SK-N-SH (cell line): ENCODE measurements around the gene NMT2. TPM values are rescaled to one million over a fixed set of nuclear protein-coding genes. Genes with fewer than 3 reads are reported as not detected.

Source experiments
- CTCF ChIA-PET: fragments of 300-600, 350-600 bp; formaldehyde crosslinking; extraction: SDS; loops from one replicate; lab custom pipeline; 2021; lab: Yijun Ruan, JAX
- POLR2A ChIA-PET: fragments of 350-600 bp; sonication (Branson Sonifier 250); formaldehyde crosslinking; extraction: SDS; loops from one replicate; lab custom pipeline; 2020; ENCODE audit warnings: antibody characterized with exemption, inconsistent platforms; lab: Yijun Ruan, JAX
- DNase-seq: peaks from one replicate; pipeline ENCODE4 v3.0.0; 2012
- H2AFZ ChIP-seq: fragments of 200-600 bp; sonication (generic); 2 replicates; pipeline ENCODE4 v1.8.1; 2016; ENCODE audit warnings: antibody characterized with exemption, mild to moderate bottlenecking, low read depth
- H3F3A ChIP-seq: fragments of 200-600 bp; sonication (generic); replicated peaks from 2 replicates; pipeline ENCODE3; 2016; ENCODE audit warnings: antibody characterized with exemption, mild to moderate bottlenecking; ENCODE audit not compliant: insufficient read depth
- H3K27ac ChIP-seq, 2 experiments: fragments of 200-500 bp in 1 of 2; fragments of 200-600 bp in 1 of 2; sonication (Bioruptor generic) in 1 of 2; sonication (generic), shearing (Covaris generic) in 1 of 2; 2 replicates each; pipeline versions ENCODE4 v1.5.1 to v1.6.1; 2014 to 2016; ENCODE audit warnings: low read depth in 2 of 2, inconsistent platforms in 1 of 2, low read length in 1 of 2, mild to moderate bottlenecking in 1 of 2, mixed read lengths in 1 of 2
- H3K27me3 ChIP-seq: fragments of 200-600 bp; sonication (generic), shearing (Covaris generic); 2 replicates; pipeline ENCODE4 v1.6.1; 2016; ENCODE audit warnings: mixed run types; ENCODE audit not compliant: insufficient read depth
- H3K36me3 ChIP-seq, 2 experiments: fragments of 200-500 bp in 1 of 2; fragments of 200-600 bp in 1 of 2; sonication (Bioruptor generic) in 1 of 2; sonication (generic) in 1 of 2; replicated peaks in 1 of 2; 2 replicates each; pipeline versions ENCODE3 to v1.5.1; 2014 to 2016; ENCODE audit warnings: low read length in 1 of 2, mild to moderate bottlenecking in 1 of 2; ENCODE audit not compliant: insufficient read depth in 2 of 2, control insufficient read depth in 1 of 2
- H3K4me1 ChIP-seq, 2 experiments: fragments of 200-500 bp in 1 of 2; fragments of 200-600 bp in 1 of 2; sonication (Bioruptor generic) in 1 of 2; sonication (generic), shearing (Covaris generic) in 1 of 2; 2 replicates each; pipeline versions ENCODE4 v1.5.1 to v1.6.1; 2014 to 2016; ENCODE audit warnings: low read depth in 1 of 2, low read length in 1 of 2, mixed run types in 1 of 2; ENCODE audit not compliant: insufficient read depth in 2 of 2, control insufficient read depth in 1 of 2
- H3K4me2 ChIP-seq: fragments of 200-600 bp; sonication (generic), shearing (Covaris generic); 2 replicates; pipeline ENCODE4 v1.6.1; 2017; ENCODE audit warnings: mixed run types
- H3K4me3 ChIP-seq, 2 experiments: fragments of 200-500 bp in 1 of 2; fragments of 200-600 bp in 1 of 2; sonication (Bioruptor generic) in 1 of 2; sonication (generic), shearing (Covaris generic) in 1 of 2; 2 replicates each; pipeline versions ENCODE4 v1.5.1 to v1.8.1; 2014 to 2016; ENCODE audit warnings: low read depth in 2 of 2, inconsistent platforms in 1 of 2, low read length in 1 of 2, mild to moderate bottlenecking in 1 of 2, mixed read lengths in 1 of 2, moderate library complexity in 1 of 2
- H3K79me2 ChIP-seq: fragments of 200-600 bp; sonication (generic); 2 replicates; pipeline ENCODE4 v1.8.1; 2017; ENCODE audit warnings: mild to moderate bottlenecking; ENCODE audit not compliant: insufficient read depth
- H3K9ac ChIP-seq: fragments of 200-600 bp; sonication (generic); 2 replicates; pipeline ENCODE4 v1.6.1; 2017; ENCODE audit warnings: mixed run types
- H3K9me2 ChIP-seq: fragments of 200-600 bp; sonication (generic); 2 replicates; pipeline ENCODE4 v1.6.1; 2017; ENCODE audit warnings: mixed run types
- H3K9me3 ChIP-seq: fragments of 200-600 bp; sonication (generic); 2 replicates; pipeline ENCODE4 v1.6.1; 2017; ENCODE audit warnings: mixed run types, mild to moderate bottlenecking, moderate library complexity
- H4K20me1 ChIP-seq: fragments of 200-600 bp; sonication (generic); 2 replicates; pipeline ENCODE4 v1.6.1; 2017; ENCODE audit warnings: mild to moderate bottlenecking, mixed run types; ENCODE audit not compliant: insufficient read depth
- CHD2 ChIP-seq: fragments of 150-350 bp; IDR thresholded peaks from 2 replicates; pipeline ENCODE4 v1.6.1; 2018; ENCODE audit warnings: low read length; ENCODE audit not compliant: partially characterized antibody
- IRF3 ChIP-seq: fragments of 150-350 bp; IDR thresholded peaks from 2 replicates; pipeline ENCODE4 v1.6.1; 2016; ENCODE audit warnings: mild to moderate bottlenecking, low read depth, low read length
- JUND ChIP-seq: IDR thresholded peaks from 2 replicates; pipeline ENCODE4 v1.4.0; 2012
- MEF2A ChIP-seq: IDR thresholded peaks from 2 replicates; pipeline ENCODE4 v1.4.0; 2012; ENCODE audit warnings: low read depth, borderline replicate concordance
- MXI1 ChIP-seq: IDR thresholded peaks from 2 replicates; pipeline ENCODE4 v1.6.1; 2012; ENCODE audit warnings: mild to moderate bottlenecking, low read depth, low read length, improper control_type of control experiment
- NRF1 ChIP-seq: IDR thresholded peaks from 2 replicates; pipeline ENCODE4 v1.6.1; 2012; ENCODE audit warnings: low read depth, mild to moderate bottlenecking, low read length
- POLR2AphosphoS5 ChIP-seq: IDR thresholded peaks from 2 replicates; pipeline ENCODE4 v1.6.1; 2012; ENCODE audit warnings: low read depth, low read length
- RXRA ChIP-seq: IDR thresholded peaks from 2 replicates; pipeline ENCODE4 v1.4.0; 2012; ENCODE audit warnings: low read depth, mild to moderate bottlenecking, borderline replicate concordance
- SIN3A ChIP-seq: IDR thresholded peaks from 2 replicates; pipeline ENCODE4 v1.6.1; 2012; ENCODE audit warnings: low read depth, mild to moderate bottlenecking, low read length, moderate library complexity, borderline replicate concordance
- SMC3 ChIP-seq: IDR thresholded peaks from 2 replicates; pipeline ENCODE4 v1.6.1; 2012; ENCODE audit warnings: low read depth, low read length, improper control_type of control experiment
- TAF1 ChIP-seq: IDR thresholded peaks from 2 replicates; pipeline ENCODE4 v1.6.1; 2012; ENCODE audit warnings: low read depth, mild to moderate bottlenecking, low read length, moderate library complexity, borderline replicate concordance
- TCF12 ChIP-seq: IDR thresholded peaks from 2 replicates; pipeline ENCODE4 v1.4.0; 2012
- WGBS: methylation state at CpG from one replicate; pipeline ENCODE4 v1.1.6; 2017; ENCODE audit warnings: low lambda C conversion rate; 5-methylcytosine and 5-hydroxymethylcytosine counted together
- polyA plus RNA-seq, 3 experiments: library from polyadenylated mRNA; depleted of rRNA; stranded (reverse); fragments of >200 nt; gene quantifications; 2 replicates each; pipeline ENCODE4 v1.2.3, GENCODE V29; 2012
- TF ChIP-seq, protein P1 (sequence below): fragments of 200-600 bp; sonication (generic); IDR thresholded peaks from 2 replicates; pipeline ENCODE4 v1.6.1; 2017; ENCODE audit warnings: antibody characterized with exemption, mild to moderate bottlenecking, moderate library complexity
- TF ChIP-seq, protein P2 (sequence below): IDR thresholded peaks from 2 replicates; pipeline ENCODE4 v1.6.1; 2012; ENCODE audit warnings: mild to moderate bottlenecking, low read depth, low read length, moderate library complexity

Gene NMT2
- polyA plus RNA-seq, 1 of the 3 experiments (the other 2 are of a cell fraction) = 25.9 TPM

GRCh38 chr10:15158972-15159371 is 9.5 kb downstream of the NMT2 start (continued):
- TF ChIP-seq, protein P1, sequence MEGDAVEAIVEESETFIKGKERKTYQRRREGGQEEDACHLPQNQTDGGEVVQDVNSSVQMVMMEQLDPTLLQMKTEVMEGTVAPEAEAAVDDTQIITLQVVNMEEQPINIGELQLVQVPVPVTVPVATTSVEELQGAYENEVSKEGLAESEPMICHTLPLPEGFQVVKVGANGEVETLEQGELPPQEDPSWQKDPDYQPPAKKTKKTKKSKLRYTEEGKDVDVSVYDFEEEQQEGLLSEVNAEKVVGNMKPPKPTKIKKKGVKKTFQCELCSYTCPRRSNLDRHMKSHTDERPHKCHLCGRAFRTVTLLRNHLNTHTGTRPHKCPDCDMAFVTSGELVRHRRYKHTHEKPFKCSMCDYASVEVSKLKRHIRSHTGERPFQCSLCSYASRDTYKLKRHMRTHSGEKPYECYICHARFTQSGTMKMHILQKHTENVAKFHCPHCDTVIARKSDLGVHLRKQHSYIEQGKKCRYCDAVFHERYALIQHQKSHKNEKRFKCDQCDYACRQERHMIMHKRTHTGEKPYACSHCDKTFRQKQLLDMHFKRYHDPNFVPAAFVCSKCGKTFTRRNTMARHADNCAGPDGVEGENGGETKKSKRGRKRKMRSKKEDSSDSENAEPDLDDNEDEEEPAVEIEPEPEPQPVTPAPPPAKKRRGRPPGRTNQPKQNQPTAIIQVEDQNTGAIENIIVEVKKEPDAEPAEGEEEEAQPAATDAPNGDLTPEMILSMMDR = no peak
- TF ChIP-seq IRF3 = no peak
- no peak for TF ChIP-seq CHD2
- no peak for TF ChIP-seq POLR2AphosphoS5
- TF ChIP-seq TCF12 = no peak
- no peak for TF ChIP-seq MEF2A
- TF ChIP-seq, all 33 proteins: peak for 0

DNA sequence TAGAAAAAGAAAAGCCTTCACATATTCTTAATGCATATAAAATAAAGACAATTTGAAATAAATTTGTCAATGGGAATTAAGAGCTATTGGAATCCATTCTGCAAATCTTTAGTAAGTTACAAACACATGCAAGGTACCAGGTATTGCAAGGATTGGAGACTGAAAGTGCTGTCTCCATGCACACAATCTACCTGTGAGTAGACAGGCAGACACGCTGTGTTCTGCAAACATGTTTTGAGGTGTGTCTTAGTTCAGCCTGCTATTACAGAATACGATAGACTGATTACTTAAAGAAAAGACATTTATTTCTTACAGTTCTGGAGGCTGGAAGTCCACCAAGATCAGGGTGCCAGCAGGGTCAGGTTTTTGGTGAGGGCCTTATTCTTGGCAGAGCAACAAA is 10.0 kb downstream of the NMT2 start:
- WGBS = 87% methylated on average over 2 of the region's 2 CpGs
- H3K27ac ChIP-seq = no peak overlapping the region
- POLR2A ChIA-PET = no interaction called here
- H3K4me1 ChIP-seq = no peaks in the 10 kb centered on the region; a peak in 1 of 4 replicates
- peaks cover 94% of the 10 kb centered on the region for H3K79me2 ChIP-seq
- CTCF ChIA-PET = no interaction called here
- no peak overlapping the region for H3K4me3 ChIP-seq
- H4K20me1 ChIP-seq = peaks cover 48% of the 10 kb centered on the region
- no peak for DNase-seq
- no peak overlapping the region for H3K9ac ChIP-seq
- TF ChIP-seq JUND = no peak
- TF ChIP-seq SIN3A = no peak
- TF ChIP-seq TCF12 = no peak
- TF ChIP-seq, protein P2, sequence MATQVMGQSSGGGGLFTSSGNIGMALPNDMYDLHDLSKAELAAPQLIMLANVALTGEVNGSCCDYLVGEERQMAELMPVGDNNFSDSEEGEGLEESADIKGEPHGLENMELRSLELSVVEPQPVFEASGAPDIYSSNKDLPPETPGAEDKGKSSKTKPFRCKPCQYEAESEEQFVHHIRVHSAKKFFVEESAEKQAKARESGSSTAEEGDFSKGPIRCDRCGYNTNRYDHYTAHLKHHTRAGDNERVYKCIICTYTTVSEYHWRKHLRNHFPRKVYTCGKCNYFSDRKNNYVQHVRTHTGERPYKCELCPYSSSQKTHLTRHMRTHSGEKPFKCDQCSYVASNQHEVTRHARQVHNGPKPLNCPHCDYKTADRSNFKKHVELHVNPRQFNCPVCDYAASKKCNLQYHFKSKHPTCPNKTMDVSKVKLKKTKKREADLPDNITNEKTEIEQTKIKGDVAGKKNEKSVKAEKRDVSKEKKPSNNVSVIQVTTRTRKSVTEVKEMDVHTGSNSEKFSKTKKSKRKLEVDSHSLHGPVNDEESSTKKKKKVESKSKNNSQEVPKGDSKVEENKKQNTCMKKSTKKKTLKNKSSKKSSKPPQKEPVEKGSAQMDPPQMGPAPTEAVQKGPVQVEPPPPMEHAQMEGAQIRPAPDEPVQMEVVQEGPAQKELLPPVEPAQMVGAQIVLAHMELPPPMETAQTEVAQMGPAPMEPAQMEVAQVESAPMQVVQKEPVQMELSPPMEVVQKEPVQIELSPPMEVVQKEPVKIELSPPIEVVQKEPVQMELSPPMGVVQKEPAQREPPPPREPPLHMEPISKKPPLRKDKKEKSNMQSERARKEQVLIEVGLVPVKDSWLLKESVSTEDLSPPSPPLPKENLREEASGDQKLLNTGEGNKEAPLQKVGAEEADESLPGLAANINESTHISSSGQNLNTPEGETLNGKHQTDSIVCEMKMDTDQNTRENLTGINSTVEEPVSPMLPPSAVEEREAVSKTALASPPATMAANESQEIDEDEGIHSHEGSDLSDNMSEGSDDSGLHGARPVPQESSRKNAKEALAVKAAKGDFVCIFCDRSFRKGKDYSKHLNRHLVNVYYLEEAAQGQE = no peak
- no peak for TF ChIP-seq SMC3
- TF ChIP-seq NRF1 = no peak
- no peak for TF ChIP-seq TAF1
- no peak for TF ChIP-seq MXI1
- TF ChIP-seq RXRA = no peak
- H3K4me2 ChIP-seq = no peak overlapping the region
- no peaks in the 10 kb centered on the region for H3K9me2 ChIP-seq
- H3F3A ChIP-seq = no peaks in the 10 kb centered on the region
- H3K9me3 ChIP-seq = no peaks in the 10 kb centered on the region
- H3K36me3 ChIP-seq = no peaks in the 10 kb centered on the region
- H3K27me3 ChIP-seq = no peaks in the 10 kb centered on the region
- no peak overlapping the region for H2AFZ ChIP-seq
